C1 segment of cervical spinal cord (tissue), 14 donors: ENCODE measurements around the gene MLLT3.

Source experiments
- DNase-seq, 14 donors: peaks; one replicate each; lab custom pipeline; 2025; lab: John Stamatoyannopoulos, UW

Gene MLLT3

DNA sequence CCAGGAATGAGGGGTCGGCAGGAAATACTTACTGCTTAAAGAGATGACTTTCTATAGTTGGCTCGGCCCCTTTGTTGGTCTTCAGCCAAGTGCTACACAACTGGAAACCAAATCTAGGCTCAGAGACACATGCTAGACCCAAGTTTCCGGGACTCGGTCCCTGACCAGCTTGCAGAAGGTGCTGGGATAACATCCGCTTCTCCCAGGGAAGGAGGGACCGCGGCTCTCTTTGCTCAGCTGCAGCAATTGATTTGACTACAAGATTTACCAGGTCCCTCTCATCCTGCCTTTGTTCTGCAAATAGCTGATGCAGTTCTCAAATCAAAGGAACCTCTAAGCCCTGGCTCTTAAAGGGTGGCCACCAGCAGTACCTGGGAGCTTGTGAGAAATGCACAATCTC, 314.7 kb downstream of the MLLT3 start:
- DNase-seq: no peak

DNA sequence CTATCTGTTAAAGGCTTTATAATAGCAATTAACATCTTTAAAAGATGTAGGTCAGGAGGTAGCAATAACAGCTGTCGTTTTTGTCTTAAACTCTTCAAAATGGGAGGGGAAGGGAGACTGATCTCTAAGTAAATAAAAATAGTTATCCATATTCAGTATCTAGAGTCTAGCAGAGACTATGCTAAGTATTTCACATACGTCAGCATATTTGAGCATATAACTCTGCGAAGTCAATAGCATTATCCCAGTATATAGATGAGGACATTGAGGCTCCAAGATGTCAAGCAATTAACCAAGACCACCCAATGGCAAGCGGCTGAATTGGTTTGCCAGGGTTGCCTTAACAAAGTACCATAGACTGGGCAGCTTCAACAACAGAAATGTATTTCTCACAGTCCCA, 316.8 kb downstream of the MLLT3 start:
- DNase-seq: no peak

GRCh38 chr9:20303996-20304395, 318.3 kb downstream of the MLLT3 start:
- no peak for DNase-seq

DNA sequence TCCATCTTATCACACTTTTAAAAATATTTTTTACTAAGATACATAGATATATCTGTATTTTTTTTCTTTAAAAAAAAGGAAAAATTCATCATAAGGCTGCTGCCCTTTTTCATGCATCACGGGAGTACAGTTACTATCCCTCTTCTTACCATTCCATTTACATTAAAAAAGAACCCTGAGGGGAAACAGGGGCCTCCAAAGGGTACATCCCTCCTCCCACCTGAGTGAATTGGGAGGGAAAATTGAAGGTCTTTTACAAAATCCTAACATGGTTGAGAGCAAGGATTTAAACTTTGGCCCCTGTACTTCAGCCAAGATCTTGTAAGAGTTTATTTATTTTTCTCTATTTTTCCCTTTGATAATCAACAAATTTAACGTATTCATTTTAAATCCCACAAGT, 319.2 kb downstream of the MLLT3 start:
- no peak for DNase-seq

DNA sequence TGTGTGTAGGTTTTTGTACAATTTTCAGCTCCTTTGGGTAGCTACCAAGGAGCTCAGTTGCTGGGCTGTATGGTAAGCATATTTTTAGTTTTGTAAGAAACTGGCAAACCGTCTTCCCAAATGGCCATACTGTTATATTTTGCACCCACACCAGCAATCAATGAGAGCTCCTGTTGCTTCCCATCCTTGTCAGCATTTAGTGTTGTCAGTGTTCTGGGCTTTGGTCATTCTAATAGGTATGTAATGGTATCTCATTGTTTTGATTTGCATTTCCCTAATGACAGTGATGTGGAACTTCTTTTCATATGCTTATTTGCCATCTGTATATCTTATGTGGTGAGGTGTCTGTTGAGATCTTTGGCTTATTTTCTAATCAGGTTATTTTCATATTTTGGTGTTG, 320.1 kb downstream of the MLLT3 start:
- no peak for DNase-seq

- DNase-seq: no peak
Observed at GRCh38 chr9:20300430-20301115, 321.7 kb downstream of the MLLT3 start.

- no peak for DNase-seq
Observed at GRCh38 chr9:20297646-20298084, 324.6 kb downstream of the MLLT3 start.

- DNase-seq: no peak
Observed at GRCh38 chr9:20295555-20295954, 326.7 kb downstream of the MLLT3 start.

- no peak for DNase-seq
Observed at GRCh38 chr9:20294046-20294750, 328.1 kb downstream of the MLLT3 start.

DNA sequence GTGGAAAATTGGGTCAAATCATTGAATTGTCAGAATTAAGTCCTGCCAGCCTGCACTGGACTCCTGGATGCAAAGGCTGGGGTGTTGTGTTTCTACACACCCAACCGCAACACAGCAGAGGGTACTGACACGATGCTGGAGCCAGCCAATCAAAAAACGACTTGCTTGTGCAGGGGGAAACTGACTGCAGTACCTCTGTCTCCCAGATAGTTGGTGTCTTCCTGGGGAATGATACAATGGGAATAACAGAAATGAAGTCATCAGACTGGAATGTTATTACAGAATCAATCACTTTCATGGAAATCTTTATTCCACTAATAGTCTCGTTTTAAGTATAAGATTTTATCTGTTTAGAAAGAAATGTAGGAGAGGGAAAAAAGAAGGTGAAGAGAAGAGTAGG, 330.3 kb downstream of the MLLT3 start:
- no peak for DNase-seq
